Suppressor macrophage treated with lipopolysaccharide for 1 hour (primary cell): ENCODE results near the gene PLXNA2.

Experiments
- DNase-seq, 3 donors: peaks; one replicate each; pipeline ENCODE4 v3.0.0-alpha.2; 2020 to 2022

The PLXNA2 gene

GRCh38 chr1:208057056-208057455 is 187.1 kb downstream of the PLXNA2 start:
- DNase-seq: no peak

DNA sequence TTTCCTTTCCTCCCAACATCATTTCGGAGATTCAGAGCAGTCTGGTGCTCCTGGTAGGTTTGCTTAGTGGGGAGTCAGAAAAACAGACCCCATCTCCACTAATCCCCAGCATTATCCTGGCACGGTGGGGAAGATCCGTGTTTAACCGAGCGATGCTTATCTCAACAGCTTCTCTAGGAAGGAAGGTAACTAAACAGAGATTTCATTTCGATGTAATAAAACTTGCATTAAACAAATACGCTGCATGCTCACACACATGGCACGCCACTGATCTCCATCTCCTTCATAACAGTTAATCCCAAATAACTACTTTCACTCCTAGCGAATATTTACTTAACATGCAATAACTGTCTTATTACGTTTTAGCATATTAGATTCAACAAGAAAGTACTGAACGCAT is 188.6 kb downstream of the PLXNA2 start:
- DNase-seq: no peak

- DNase-seq: no peak
Observed at GRCh38 chr1:208054911-208055379, 189.2 kb downstream of the PLXNA2 start.

DNA sequence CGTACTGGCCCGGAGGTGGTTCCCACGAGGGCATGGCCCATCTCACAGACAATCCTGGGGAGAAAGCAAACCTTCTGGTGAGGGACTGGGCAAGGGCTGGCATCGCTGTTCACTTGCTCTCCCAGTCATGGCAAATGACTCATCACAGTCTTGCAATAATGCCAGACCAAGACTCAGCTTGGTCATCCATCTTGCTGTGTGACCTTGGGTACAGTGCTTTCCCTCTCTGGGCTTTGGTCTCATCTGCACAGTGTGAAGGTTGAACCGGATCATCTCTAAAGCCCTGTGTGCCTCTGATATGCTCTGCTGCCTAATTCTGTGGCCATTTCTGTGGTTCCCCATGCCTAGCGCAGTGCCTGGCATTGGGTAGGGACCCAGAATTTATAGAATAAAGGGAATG is 189.7 kb downstream of the PLXNA2 start:
- peak; percentile 36 to 60 (median 59) for DNase-seq

GRCh38 chr1:208053661-208054060 is 190.5 kb downstream of the PLXNA2 start:
- DNase-seq: no peak

DNA sequence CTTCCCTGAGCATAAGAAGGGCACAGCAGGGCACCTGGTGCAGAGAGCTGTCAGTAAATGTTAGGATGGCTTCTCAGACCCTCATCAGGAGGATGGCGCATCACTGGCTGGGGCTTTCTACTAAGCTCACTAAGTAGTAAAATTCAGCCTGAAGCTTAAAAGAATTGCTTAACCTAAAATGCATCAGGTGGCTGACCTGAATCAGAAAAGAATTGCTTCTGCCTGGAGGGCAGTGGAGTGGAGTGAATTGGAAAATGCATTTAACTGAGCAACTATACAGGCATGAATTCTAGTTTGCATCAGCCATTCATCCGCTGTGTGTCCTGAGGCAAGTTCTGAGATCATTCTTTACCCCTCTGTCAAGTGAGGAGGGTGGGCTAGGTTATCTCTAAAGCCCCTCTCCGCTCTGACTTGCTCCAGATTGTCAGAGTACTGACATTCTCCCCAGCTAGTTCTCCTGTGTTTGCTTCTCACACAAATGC is 191.2 kb downstream of the PLXNA2 start:
- no peak for DNase-seq

GRCh38 chr1:208052135-208052534 is 192.0 kb downstream of the PLXNA2 start:
- DNase-seq: no peak

- no peak for DNase-seq
Observed at GRCh38 chr1:208051651-208052050, 192.5 kb downstream of the PLXNA2 start.

DNA sequence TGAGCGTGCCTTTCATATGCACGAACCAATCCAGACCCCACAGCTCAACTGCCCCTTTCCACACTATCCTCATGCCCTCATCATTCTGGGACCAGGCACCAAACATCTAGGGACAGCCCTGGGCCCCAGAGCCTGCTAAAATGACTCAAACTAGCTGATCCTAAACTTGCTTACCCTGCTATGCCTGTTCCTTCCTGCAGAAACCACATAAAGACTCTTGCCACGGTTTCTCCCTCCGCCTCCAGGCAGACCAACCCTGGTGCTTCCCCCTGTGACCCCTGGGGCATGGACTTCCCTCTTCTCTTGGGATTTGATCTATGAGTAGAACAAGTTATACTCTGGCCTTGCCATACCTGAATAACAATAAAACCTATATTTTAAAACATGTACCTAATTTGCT is 195.3 kb downstream of the PLXNA2 start:
- DNase-seq: peak; percentile 91 to 92 (median 92)

GRCh38 chr1:208047975-208048374 is 196.2 kb downstream of the PLXNA2 start:
- peak in 1 of 3 donors; percentile 25 for DNase-seq

DNA sequence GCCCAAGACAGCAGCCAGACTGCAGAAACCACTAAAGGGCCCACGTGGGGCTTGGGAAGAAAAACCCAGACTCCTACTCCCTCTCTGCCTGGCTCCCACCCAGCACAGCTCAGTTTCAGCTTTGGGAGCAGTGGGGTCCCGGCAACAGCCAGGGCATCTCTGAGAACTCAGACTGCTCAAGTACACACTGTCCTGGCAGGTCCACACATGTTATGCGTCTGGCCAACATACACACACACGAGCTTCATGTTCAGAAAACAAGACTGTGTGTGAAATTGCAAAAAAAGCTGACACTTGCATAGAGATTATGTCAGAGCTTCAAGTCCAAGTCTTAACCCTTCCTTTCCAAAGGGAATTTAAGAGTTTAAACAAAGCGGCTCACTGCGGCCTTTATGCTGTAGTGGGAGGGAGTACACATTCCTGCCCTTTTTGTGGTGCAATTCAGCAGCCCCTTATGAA is 196.7 kb downstream of the PLXNA2 start:
- no peak for DNase-seq

- DNase-seq: no peak
Observed at GRCh38 chr1:208045463-208046260, 198.5 kb downstream of the PLXNA2 start.

DNA sequence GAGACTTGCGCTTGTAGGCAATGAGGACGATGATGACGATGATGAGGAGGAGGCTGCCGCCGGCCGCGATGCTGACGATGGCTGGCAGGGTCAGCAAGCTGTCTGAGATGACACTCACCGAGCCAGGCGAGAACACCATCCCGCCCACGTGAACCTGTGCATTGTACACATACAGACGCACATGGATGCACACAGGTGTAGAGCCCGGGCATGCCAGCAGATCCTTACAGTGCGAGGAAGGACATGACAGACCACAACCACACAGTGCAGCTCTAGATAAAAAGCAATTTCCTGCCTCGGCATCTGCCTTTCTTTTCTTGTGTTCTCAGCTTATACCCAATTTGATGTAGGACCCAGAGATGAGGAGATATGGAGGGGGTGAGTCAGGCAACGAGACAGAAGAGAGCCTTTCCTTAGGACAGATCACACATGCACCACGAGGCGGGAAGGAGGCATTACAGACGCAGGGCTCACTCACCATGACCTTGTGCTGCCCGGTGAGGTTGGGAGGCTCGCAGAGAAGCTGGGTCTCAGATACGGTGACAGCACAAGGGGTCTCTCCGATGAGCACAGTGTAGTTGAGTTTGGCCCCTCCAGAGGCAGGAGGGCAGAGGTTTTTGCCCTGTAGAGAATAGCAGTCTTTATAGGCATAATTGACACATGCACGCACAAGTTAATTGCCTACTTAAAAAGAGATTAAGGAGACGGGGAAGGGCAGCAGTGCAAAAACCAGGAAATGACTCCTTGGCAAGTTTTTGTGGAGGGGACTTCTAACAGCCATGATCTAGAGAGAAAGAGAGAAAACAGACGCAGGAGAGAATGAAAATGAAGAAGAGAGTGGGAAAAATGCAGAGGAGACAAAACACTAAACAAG is 199.4 kb downstream of the PLXNA2 start:
- no peak for DNase-seq

- no peak for DNase-seq
Observed at GRCh38 chr1:208043691-208044181, 200.4 kb downstream of the PLXNA2 start.

GRCh38 chr1:208042868-208043267 is 201.3 kb downstream of the PLXNA2 start:
- DNase-seq: no peak

DNA sequence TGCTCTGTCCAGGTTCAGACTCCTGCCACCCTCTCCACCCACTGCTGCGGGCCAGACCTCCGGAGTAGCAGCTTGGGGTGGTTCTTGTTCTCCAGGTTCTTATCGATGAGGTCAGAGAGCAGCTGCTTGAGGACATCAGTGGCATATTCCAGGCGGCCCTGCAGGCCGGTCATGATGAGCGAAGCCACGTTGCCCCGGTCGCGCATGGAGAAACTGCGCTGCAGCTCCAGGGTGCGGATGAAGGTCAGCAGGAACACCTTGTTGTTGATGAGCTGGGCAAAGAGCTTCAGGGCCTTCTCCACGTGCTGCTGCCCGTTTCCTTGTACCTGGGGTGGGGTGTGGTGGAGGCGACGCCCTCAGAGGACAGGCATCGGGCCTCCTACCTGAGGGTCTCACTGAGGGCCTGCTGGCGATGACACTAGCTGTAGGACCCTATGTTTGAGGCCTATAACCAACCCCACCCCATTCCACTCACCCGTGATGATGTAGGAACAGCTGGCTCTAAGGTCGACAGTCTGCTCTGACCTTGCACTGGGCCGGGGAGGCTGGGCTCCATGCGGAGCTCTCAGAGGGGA is 202.1 kb downstream of the PLXNA2 start:
- no peak for DNase-seq

DNA sequence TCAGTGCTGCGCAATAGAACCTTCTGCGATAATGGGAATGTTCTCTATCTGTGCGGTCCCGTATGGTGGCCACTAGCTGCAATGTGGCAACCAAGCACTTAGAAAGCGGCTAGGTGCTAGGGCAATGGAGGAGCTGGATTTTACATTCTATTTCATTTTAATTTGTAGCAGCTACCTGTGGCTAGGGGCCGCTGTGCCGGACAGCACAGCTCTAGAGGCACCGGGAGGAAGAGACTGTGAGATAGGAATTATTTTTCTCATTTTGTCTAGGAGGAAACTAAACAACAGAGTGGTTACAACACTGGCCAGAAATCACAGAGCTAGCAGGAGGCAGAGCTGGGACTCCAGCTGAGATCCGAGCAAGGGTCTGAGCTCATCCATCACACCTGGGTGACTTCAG is 202.7 kb downstream of the PLXNA2 start:
- DNase-seq: no peak

- no peak for DNase-seq
Observed at GRCh38 chr1:208040821-208041297, 203.3 kb downstream of the PLXNA2 start.

GRCh38 chr1:208039536-208040332 is 204.4 kb downstream of the PLXNA2 start:
- DNase-seq: no peak

GRCh38 chr1:208038303-208038702 is 205.9 kb downstream of the PLXNA2 start:
- DNase-seq: no peak

DNA sequence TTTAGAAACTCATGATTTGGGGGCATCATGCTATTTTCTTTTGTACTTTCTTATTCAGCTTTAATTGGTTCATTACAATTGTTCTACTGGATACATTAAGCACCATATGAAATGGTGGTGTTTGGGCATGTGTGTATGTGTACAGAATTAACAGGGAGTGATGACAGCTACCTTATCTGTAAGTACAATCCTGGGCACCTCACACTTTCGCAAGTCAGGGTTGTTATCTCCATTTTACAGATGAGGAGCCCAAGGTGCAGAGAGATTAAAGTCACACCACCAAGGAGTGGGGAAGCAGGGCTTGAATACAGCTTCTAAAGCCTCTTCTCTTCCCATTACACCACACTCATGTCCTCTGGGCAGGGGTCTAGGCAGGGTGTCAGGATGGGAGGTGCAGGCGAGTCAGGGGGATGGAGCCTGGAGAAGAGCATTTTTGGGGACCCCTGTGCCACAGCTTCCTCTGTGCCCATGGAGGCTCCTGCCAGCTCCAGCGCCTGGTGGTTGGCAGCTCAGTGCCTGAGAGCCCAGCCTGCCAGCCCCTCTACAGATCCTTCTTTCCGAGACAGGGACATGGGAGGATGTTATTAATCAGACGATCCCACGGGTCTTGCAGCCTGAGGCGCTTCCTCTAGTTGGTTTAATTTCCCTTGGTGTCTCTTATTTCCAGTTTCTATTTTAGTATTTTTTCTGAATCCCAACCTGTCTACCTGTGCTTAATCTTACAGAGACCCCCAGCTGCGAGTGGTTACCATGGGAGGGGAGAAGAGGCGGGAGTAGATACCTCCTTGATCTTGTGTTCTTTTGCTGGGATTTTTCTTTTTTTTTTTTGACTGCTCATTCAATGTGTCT is 207.0 kb downstream of the PLXNA2 start:
- no peak for DNase-seq
